ENCODE measurements around the gene SNX15. TPM values are rescaled to one million over a fixed set of nuclear protein-coding genes. Genes with fewer than 3 reads are reported as not detected.

Gene SNX15
- total and polyA plus RNA-seq, 2 donors (not counting 3 experiments of a cell fraction or from before 2014, with no cell fraction given): 15.5 to 21.8 TPM

DNA sequence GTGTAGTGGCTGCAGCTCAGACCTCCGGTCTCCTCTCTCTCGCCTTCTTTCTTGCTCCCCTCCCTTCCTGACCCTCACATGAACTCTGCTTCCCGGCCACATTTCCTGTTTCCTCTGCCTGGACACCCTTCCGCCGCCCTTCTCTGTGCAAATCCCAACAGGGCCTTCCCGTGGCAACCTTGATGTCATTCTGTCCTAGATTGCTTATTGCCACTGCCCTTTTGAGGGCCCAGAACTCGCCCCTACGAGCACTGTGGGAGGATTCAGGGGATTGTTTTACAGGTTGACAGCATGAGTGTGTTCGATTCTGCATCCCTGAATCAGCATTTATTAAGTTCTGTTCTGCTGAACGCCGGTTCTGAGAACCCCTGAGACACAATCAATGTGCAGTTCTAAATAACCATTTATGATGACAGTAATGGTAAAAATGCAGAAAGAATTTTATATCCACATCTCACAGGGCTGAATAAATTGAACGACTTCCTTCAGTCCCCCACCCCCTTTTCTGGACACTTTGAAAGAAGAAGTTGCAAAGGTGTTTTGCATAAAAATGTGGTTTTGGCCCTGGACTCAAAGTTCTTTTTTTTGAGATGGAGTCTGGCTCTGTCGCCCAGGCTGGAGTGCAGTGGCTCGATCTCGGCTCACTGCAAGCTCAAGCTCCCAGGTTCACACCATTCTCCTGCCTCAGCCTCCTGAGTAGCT, 36.9 kb upstream of the SNX15 start:
- H3K9ac ChIP-seq (replicated peaks; ENCODE audit: extremely low read depth, insufficient read depth, low read length): no peak overlapping the region
- FAIRE-seq: peak; percentile 91
- peak overlapping the region; percentile 40 for H3K27ac ChIP-seq (ENCODE audit: insufficient read depth, low read depth, low read length)
- H3K79me2 ChIP-seq (ENCODE audit: control insufficient read depth, insufficient read depth, low read length): no peaks in the 10 kb centered on the region
- peak overlapping the region in 1 of 3 experiments; percentile 10 for H3K4me3 ChIP-seq (replicated peaks in 1 of 3; ENCODE audit: insufficient read depth in 1 of 3, low read depth in 1 of 3, low read length in 3 of 3)
- BruUV-seq (replicated peaks): no TSS peak
- TF ChIP-seq, protein P1, sequence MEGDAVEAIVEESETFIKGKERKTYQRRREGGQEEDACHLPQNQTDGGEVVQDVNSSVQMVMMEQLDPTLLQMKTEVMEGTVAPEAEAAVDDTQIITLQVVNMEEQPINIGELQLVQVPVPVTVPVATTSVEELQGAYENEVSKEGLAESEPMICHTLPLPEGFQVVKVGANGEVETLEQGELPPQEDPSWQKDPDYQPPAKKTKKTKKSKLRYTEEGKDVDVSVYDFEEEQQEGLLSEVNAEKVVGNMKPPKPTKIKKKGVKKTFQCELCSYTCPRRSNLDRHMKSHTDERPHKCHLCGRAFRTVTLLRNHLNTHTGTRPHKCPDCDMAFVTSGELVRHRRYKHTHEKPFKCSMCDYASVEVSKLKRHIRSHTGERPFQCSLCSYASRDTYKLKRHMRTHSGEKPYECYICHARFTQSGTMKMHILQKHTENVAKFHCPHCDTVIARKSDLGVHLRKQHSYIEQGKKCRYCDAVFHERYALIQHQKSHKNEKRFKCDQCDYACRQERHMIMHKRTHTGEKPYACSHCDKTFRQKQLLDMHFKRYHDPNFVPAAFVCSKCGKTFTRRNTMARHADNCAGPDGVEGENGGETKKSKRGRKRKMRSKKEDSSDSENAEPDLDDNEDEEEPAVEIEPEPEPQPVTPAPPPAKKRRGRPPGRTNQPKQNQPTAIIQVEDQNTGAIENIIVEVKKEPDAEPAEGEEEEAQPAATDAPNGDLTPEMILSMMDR (IDR thresholded peaks at IDR 0.05; ENCODE audit: extremely low read depth in 1 of 2, insufficient read depth in 1 of 2, low read depth in 1 of 2, low read length in 2 of 2): no peak
- TF ChIP-seq POLR2AphosphoS5 (IDR thresholded peaks at IDR 0.05; ENCODE audit: insufficient read depth, low read depth, low read length): peak; percentile 82
- no peak for TF ChIP-seq GATA2 (IDR thresholded peaks at IDR 0.05; ENCODE audit: insufficient read depth, insufficient read length, low read depth, low read length)
- H3K9me3 ChIP-seq (replicated peaks; ENCODE audit: control insufficient read depth, insufficient read depth, low read length): no peaks in the 10 kb centered on the region
- no peaks in the 10 kb centered on the region for H4K20me1 ChIP-seq (replicated peaks; ENCODE audit: control insufficient read depth, extremely low read depth, insufficient read depth, low read length)
- dilution Hi-C loops (cut with MboI; ENCODE audit: extremely low pct_ligation_motif_present, low sequenced_read_pairs) (no loop called here), intact Hi-C loops (cut with micrococcal nuclease) (no loop called here)
- ChIA-PET CTCF (interaction anchor here (1.1 to 1.2 kb wide), 2 partner anchors 24 to 102 kb away, joined by 3 read pairs; partner anchors contain the start of gene ARL2), POLR2A (no interaction called here)
- DNase-seq (ENCODE audit: low read depth, low spot score): peak; percentile 52
- no peaks in the 10 kb centered on the region for H3K36me3 ChIP-seq (ENCODE audit: control insufficient read depth in 2 of 2, extremely low read depth in 1 of 2, insufficient read depth in 2 of 2, low read length in 2 of 2)
- H3K4me2 ChIP-seq (ENCODE audit: insufficient read depth, low read length): peak overlapping the region; percentile 80
- H3K9me1 ChIP-seq (replicated peaks; ENCODE audit: control insufficient read depth, extremely low read depth, insufficient read depth, low read length): no peaks in the 10 kb centered on the region
- H3K4me1 ChIP-seq (ENCODE audit: control insufficient read depth, extremely low read depth, insufficient read depth, low read length): peaks cover 14% of the 10 kb centered on the region
- no peaks in the 10 kb centered on the region for H3K27me3 ChIP-seq (ENCODE audit: control insufficient read depth in 2 of 2, insufficient read depth in 2 of 2, low read length in 2 of 2)
- H2AFZ ChIP-seq (ENCODE audit: low read depth, low read length): peak overlapping the region; percentile 89

DNA sequence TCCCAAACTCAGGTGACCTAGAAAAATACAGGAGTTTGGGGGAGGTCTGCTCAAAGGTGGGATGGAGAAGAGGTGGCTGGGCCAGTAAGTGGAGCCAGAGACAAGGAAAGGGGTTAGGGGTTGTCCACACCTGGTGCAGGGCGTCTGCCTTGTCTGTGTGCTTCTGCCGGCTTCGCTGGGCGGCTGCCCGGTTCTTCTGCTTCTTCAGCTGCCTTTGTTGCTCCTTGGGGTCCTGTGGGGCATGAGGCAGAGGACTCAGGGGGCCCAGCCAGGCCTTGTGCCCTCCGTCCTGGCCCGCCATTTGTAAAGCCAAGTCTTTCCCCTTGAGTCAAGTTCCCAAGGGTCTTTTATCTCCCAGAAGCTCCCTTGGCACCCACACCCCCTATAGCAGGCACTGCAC, 32.9 kb upstream of the SNX15 start:
- no peak overlapping the region for H3K27ac ChIP-seq (ENCODE audit: insufficient read depth, low read depth, low read length)
- dilution Hi-C loops (cut with MboI; ENCODE audit: extremely low pct_ligation_motif_present, low sequenced_read_pairs) (no loop called here), intact Hi-C loops (cut with micrococcal nuclease) (no loop called here)
- FAIRE-seq (no peak), DNase-seq (ENCODE audit: low read depth, low spot score) (no peak)
- no TSS peak for BruUV-seq (replicated peaks)
- TF ChIP-seq GATA2 (IDR thresholded peaks at IDR 0.05; ENCODE audit: insufficient read depth, insufficient read length, low read depth, low read length): no peak
- TF ChIP-seq POLR2AphosphoS5 (IDR thresholded peaks at IDR 0.05; ENCODE audit: insufficient read depth, low read depth, low read length): no peak
- no peak for TF ChIP-seq EZH2 (IDR thresholded peaks at IDR 0.05; ENCODE audit: borderline replicate concordance, low read depth, low read length, severe bottlenecking)
- TF ChIP-seq FOS (IDR thresholded peaks at IDR 0.05; ENCODE audit: borderline replicate concordance, insufficient read depth, low read length): no peak
- TF ChIP-seq, protein P2, sequence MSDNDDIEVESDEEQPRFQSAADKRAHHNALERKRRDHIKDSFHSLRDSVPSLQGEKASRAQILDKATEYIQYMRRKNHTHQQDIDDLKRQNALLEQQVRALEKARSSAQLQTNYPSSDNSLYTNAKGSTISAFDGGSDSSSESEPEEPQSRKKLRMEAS (IDR thresholded peaks at IDR 0.05; ENCODE audit: insufficient read depth, insufficient read length): no peak
- ChIA-PET POLR2A (no interaction called here), CTCF (no interaction called here)
- H3K27me3 ChIP-seq (ENCODE audit: control insufficient read depth in 2 of 2, insufficient read depth in 2 of 2, low read length in 2 of 2): no peaks in the 10 kb centered on the region
- H4K20me1 ChIP-seq (replicated peaks; ENCODE audit: control insufficient read depth, extremely low read depth, insufficient read depth, low read length): no peaks in the 10 kb centered on the region
- H2AFZ ChIP-seq (ENCODE audit: low read depth, low read length): no peak overlapping the region
- no peak overlapping the region for H3K9ac ChIP-seq (replicated peaks; ENCODE audit: extremely low read depth, insufficient read depth, low read length)
- peaks cover 14% of the 10 kb centered on the region for H3K4me1 ChIP-seq (ENCODE audit: control insufficient read depth, extremely low read depth, insufficient read depth, low read length)
- H3K4me2 ChIP-seq (ENCODE audit: insufficient read depth, low read length): no peak overlapping the region
- no peaks in the 10 kb centered on the region for H3K9me3 ChIP-seq (replicated peaks; ENCODE audit: control insufficient read depth, insufficient read depth, low read length)
- H3K9me1 ChIP-seq (replicated peaks; ENCODE audit: control insufficient read depth, extremely low read depth, insufficient read depth, low read length): no peaks in the 10 kb centered on the region
- no peaks in the 10 kb centered on the region for H3K36me3 ChIP-seq (ENCODE audit: control insufficient read depth in 2 of 2, extremely low read depth in 1 of 2, insufficient read depth in 2 of 2, low read length in 2 of 2)
- no peaks in the 10 kb centered on the region for H3K79me2 ChIP-seq (ENCODE audit: control insufficient read depth, insufficient read depth, low read length)
- no peak overlapping the region for H3K4me3 ChIP-seq (replicated peaks in 1 of 3; ENCODE audit: insufficient read depth in 1 of 3, low read depth in 1 of 3, low read length in 3 of 3)
